ENCODE data around the gene C19orf53.
"Not testable (repeated sequence)": the region's sequence is repeated elsewhere in the genome, so short reads cannot be mapped to it uniquely, and the experiment has no call there.

The C19orf53 gene

GRCh38 chr19:13783565-13784500 is 9.6 kb downstream of the C19orf53 start:
- DNase-seq (ENCODE audit: low read depth) = no peak
- in situ Hi-C loops (cut with HindIII; ENCODE audit: low sequenced_read_pairs) = no loop called here
- TF ChIP-seq, protein P1, sequence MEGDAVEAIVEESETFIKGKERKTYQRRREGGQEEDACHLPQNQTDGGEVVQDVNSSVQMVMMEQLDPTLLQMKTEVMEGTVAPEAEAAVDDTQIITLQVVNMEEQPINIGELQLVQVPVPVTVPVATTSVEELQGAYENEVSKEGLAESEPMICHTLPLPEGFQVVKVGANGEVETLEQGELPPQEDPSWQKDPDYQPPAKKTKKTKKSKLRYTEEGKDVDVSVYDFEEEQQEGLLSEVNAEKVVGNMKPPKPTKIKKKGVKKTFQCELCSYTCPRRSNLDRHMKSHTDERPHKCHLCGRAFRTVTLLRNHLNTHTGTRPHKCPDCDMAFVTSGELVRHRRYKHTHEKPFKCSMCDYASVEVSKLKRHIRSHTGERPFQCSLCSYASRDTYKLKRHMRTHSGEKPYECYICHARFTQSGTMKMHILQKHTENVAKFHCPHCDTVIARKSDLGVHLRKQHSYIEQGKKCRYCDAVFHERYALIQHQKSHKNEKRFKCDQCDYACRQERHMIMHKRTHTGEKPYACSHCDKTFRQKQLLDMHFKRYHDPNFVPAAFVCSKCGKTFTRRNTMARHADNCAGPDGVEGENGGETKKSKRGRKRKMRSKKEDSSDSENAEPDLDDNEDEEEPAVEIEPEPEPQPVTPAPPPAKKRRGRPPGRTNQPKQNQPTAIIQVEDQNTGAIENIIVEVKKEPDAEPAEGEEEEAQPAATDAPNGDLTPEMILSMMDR (IDR thresholded peaks at IDR 0.05; ENCODE audit: low read depth, low read length, missing control alignments) = no peak
- H3K4me3 ChIP-seq (ENCODE audit: low read depth, low read length) = no peak overlapping the region

GRCh38 chr19:13784731-13785452 is 10.6 kb downstream of the C19orf53 start:
- in situ Hi-C loops (cut with HindIII; ENCODE audit: low sequenced_read_pairs) = no loop called here
- H3K4me3 ChIP-seq (ENCODE audit: low read depth, low read length) = no peak overlapping the region
- DNase-seq (ENCODE audit: low read depth) = no peak
- TF ChIP-seq, protein P1 (IDR thresholded peaks at IDR 0.05; ENCODE audit: low read depth, low read length, missing control alignments) = peak; percentile 65

GRCh38 chr19:13788991-13789390 is 14.7 kb downstream of the C19orf53 start:
- H3K4me3 ChIP-seq (ENCODE audit: low read depth, low read length) = no peak overlapping the region
- no peak for DNase-seq (ENCODE audit: low read depth)
- TF ChIP-seq, protein P1 (IDR thresholded peaks at IDR 0.05; ENCODE audit: low read depth, low read length, missing control alignments) = no peak

GRCh38 chr19:13790354-13790753 is 16.1 kb downstream of the C19orf53 start:
- in situ Hi-C loops (cut with HindIII; ENCODE audit: low sequenced_read_pairs) = no loop called here
- no peak for DNase-seq (ENCODE audit: low read depth)
- TF ChIP-seq, protein P1 (IDR thresholded peaks at IDR 0.05; ENCODE audit: low read depth, low read length, missing control alignments) = no peak
- H3K4me3 ChIP-seq (ENCODE audit: low read depth, low read length) = no peak overlapping the region

More at GRCh38 chr19:13788991-13789390, 14.7 kb downstream of the C19orf53 start:
- in situ Hi-C loops (cut with HindIII; ENCODE audit: low sequenced_read_pairs) = no loop called here

- H3K4me3 ChIP-seq (ENCODE audit: low read depth, low read length); in situ Hi-C loops (cut with HindIII; ENCODE audit: low sequenced_read_pairs); DNase-seq (ENCODE audit: low read depth): not testable (repeated sequence)
Observed at GRCh38 chr19:13793317-13793716, 19.1 kb downstream of the C19orf53 start.

- in situ Hi-C loops (cut with HindIII; ENCODE audit: low sequenced_read_pairs) = no loop called here
- TF ChIP-seq, protein P1 (IDR thresholded peaks at IDR 0.05; ENCODE audit: low read depth, low read length, missing control alignments) = no peak
- DNase-seq (ENCODE audit: low read depth) = peak; percentile 96
- H3K4me3 ChIP-seq (ENCODE audit: low read depth, low read length) = peak overlapping the region; percentile 50
Observed at GRCh38 chr19:13794398-13794756, 20.1 kb downstream of the C19orf53 start.
